Astrocyte of the hippocampus (primary cell): ENCODE measurements around the gene MAP3K12.
A peak's percentile ranks its signal among the peaks of the same experiment; 100 is the strongest.

Experiments
- DNase-seq: peaks from one replicate; pipeline ENCODE4 v3.0.0; 2011; ENCODE audit warnings: low read depth, low spot score

MAP3K12 gene

DNA sequence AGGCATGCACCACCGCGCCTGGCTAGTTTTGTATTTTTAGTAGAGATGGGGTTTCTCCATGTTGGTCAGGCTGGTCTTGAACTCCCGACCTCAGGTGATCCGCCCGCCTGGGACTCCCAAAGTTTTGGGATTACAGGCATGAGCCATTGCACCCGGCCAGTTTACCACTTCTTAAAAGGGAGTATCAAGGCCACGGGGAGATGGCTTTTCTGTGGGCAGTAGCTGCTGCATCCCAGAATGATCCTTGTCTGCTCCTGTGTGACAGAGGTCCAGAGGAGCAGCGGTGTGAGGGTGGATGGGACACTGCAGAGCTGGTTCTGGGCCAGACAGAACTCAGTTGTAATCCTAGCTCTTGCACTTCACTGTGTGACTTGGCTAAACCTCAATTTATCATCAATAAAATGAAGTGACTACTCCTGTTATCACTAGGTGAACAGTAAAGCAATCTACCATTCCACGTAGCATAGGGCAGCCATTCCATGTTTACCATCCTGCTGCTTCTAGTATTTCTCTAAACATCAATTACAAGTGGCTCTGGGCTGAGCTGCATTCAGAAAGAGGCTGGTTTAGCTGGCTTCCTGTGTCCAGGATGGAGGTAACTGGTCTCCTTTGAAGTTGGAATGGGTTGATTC lies 11.0 kb upstream of the MAP3K12 start:
- DNase-seq: no peak

GRCh38 chr12:53508534-53509170 lies 9.4 kb upstream of the MAP3K12 start:
- peak; percentile 88 for DNase-seq

GRCh38 chr12:53507603-53507885 lies 8.3 kb upstream of the MAP3K12 start:
- DNase-seq: no peak

DNA sequence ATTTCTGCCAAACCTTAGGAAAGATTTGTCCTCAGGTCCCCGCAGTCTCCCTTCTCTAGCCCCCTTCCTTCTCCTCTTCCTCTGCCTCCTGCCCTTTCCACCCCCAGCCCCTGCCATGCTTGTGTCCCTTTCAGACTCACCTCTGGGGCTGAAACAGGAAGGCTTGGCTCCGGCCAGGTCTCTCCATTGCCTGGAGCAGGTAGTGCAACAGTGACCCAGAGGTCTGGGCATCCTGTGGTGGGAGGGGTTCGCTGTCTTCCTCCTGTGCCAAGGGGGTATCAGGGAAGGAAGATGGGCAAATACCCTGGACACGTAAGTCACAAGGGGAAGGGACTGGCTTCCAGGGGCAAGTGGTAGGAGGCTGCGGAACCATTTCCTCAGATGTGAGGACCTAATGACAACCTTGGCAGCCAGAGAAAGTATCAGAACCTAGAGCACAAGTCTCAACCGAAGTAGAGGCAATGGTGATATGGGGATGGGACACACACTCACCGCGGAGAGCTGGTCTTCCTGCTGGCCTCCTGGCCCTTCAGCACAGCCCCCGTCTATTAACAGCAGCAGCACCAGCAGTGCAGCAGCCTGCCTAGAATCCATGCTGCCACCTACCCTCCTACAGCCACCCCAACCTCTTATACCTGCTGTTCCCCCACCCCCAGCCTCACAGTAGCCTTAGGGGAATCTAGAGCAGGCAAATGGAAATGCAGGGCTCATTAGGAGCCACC lies 7.8 kb upstream of the MAP3K12 start, which contains the start of gene NPFF:
TSS of gene NPFF (minus strand) at position 604 of the 722 bp plus-strand sequence. CDS start at position 594, 10 bp downstream.
- DNase-seq: no peak

DNA sequence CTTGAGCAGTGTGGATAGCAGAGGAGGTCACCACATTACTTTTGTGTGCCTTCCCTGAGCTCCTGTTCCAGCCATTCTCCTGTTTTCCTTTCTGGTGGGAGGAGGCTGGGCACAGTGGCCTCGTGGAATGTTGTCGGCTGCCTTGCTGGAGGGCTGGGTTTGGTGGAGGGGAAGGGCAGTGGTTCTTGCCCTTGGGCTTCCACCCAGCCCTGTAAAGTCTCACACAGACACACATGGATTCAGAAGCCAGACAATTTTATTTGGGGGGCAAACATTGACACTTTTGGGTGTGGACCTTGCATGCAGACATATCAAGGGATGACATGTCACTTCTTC lies 7.2 kb upstream of the MAP3K12 start:
- DNase-seq: peak; percentile 56

GRCh38 chr12:53505555-53506449 lies 6.5 kb upstream of the MAP3K12 start:
- peak; percentile 65 for DNase-seq

DNA sequence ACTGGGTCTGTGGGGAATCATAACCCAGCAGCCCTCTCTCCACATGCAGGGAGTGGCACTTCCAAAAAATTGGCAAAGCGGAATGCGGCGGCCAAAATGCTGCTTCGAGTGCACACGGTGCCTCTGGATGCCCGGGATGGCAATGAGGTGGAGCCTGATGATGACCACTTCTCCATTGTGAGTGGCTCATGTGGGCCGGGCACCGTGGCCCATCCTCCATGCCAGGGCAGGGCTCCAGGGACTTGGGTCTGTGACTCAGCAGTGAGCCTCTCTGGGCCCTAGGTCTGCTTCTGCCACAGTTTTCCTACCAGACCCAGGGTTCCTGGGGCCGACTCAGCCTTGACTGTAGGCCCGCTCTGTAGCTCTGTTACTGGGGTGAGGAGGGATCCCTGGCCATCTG lies 5.8 kb upstream of the MAP3K12 start:
- DNase-seq: peak; percentile 54

- DNase-seq: no peak
Measured at GRCh38 chr12:53504004-53504920, 5.0 kb upstream of the MAP3K12 start.

- no peak for DNase-seq
Measured at GRCh38 chr12:53502983-53503728, 3.9 kb upstream of the MAP3K12 start.

DNA sequence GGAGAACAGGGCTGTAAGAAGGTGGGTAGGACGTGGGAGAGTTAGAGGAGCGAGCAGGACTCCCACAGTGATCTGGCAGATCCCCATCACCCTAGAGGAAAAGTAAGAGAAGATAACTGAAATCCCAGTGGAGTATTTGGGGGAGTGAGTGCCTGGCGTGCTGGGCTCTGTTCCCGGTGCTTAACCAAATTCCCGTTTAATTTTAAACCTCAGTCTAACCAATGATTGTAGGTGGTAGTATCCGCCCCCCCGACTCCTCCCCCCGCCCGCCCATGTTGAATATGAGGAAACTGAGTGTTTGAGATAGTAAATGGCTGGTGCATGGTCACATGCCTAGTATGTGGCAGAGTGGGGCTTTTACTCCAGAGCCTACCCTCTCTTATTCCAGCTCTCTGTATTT lies 3.1 kb upstream of the MAP3K12 start:
- no peak for DNase-seq

DNA sequence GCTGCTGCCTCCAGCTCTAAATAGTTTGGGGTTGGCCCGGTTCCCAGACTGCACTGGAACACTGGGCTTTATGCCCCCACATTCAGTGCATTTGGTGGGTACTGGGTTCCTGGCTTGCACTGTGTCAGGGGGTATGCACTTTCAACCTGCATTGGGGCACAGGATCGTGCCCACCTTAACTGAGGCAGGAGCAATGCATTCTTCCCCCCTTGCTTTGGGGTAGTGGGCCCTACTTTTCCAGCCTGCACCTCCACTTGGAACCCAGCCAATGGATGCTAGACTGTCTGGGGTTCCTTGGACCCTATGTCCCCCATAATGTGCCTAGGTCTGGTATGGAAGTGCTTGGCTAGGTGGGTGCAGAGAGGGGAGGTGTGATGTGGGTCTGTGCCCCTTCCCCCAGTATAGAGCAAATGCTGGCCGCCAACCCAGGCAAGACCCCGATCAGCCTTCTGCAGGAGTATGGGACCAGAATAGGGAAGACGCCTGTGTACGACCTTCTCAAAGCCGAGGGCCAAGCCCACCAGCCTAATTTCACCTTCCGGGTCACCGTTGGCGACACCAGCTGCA lies 2.4 kb upstream of the MAP3K12 start:
- no peak for DNase-seq

DNA sequence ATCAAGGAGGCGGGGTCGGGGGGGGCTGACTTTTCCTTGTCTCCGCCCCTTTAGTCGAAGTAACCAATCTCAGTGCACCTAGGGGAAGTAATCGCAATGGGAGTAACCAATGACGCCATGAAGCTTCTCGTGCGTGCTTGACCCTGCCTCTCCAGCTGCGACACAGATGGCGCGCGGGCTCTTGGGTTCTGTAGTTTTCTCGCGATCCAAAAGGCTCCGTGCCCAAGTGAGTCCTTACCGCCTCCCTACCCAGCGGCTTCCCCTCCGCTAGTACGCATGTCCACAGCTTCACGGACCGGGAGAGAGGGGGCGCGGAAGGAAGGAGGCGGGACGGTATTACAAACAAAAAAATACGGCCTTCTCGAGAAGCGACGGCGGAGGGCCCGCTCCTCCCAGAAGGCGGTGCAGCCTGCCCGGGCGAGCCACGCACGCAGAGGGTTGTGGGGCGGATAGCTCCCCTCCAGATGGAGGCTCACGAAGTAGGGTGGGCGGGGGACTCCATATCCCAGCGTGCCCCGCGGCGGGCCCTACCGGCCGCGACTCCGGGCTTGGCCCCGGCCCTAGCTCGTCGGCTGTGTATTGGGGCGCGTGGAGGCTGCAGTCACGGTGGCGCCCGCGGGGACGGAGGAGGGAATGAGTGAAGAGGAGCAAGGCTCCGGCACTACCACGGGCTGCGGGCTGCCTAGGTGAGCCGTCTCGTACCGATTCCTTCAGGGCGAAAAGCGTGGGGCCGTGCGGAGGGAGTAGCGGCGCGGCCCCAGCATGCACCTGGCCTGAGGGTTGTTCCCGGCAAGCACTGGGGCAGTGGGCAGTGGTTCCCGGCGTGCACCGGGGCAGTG lies 1.7 kb upstream of the MAP3K12 start, which contains the start of gene TARBP2:
TSS of gene TARBP2 (plus strand) at position 508 of the 839 bp plus-strand sequence. CDS start at position 634, 126 bp downstream.
- peak; percentile 99 for DNase-seq

DNA sequence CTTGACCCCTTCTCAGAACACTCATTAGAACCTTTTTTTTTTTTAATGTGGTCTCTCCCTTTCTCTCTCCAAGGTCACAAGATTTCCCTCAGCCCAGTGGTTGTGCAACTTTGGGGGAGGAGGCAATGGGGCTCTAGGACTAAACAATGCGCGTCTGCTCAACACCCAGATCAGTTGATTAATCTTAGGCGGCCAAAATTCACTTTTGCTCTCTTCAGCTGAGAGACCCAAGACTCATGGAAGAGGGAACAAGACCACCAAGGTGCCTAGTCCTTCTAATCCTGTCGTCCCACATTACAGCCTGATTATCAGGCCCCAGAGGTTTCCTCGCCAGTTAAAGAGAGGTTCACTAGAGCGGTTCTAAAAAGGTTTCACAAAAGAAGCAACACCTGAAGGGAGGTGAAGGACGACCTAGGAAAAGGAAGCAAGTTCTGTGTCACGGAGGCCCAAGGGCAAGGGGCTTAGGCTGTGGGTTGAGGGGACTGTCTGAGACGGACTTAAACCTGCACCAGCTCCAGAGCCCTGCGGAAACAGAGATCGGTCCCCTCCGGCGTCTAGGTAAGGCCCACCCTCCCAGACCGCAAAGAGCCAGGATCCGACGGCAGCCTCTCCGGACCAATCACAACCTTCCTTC lies 1.0 kb upstream of the MAP3K12 start:
- peak; percentile 55 for DNase-seq

DNA sequence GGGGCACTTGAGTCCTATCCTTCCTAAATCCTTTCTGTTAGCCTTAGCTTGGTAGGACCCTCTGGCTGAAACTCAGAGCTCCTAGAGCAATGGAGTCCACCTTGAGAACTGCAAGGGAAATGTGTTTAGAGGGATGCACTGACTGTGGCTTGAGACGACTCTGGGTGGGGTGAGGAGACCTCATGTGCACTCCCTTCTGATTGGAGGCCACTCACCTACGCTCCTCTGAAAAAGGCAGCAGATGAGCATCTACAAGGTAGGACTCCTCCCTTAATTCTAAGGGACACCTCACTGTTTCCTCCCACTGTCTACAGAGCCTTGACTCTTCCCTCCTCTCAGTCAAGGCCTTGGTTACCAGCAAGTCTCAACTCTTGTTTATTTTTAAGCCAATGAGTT lies 1.0 kb downstream of the MAP3K12 start:
- DNase-seq: no peak

GRCh38 chr12:53497461-53497860 lies 1.8 kb downstream of the MAP3K12 start:
- DNase-seq: no peak

GRCh38 chr12:53496752-53497032 lies 2.6 kb downstream of the MAP3K12 start:
- no peak for DNase-seq

DNA sequence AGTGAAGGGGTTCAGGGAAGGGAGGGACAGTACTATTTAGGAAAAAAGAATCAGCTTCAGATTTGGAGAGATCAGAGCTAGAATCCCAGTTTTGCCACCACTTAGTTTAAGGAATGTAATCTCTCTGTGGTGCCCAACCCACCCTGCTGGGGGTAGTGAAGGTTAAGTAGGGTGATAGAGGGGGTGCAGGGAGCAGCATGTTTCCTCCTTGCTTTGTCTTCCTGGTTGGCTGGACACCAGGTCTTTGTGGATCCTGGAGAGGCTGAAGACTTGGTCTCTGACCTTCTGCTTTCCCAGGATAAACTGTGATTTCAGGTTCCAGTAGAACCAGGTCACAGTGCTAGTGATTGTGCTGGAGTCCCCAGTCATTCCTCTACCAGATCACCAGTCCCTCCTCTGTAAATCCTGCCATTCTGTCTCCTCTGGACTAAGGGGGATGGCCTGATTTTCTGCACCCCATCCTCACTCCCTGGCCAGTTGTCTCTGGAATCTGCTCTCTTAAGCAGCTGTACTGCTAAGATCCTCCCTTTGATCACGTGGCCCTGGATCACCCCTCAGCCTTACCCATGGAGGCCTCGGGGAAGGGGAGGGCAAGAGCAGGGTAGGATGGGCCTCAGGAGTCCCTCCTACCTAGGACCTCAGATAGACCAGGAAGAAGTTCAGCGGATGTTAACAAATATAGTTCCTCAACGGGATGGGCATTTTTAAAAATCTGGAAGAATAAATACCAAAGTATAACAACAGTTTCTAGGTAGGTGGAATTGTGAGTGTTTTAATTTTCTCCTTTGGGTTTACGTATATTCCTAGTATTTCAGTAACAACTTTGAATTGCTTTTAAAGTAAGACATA lies 3.1 kb downstream of the MAP3K12 start:
- peak; percentile 39 for DNase-seq
